Large intestine (tissue), 3 donors: ENCODE measurements around the gene DMRT3. TPM values are rescaled to one million over a fixed set of nuclear protein-coding genes. Genes with fewer than 3 reads are reported as not detected.
"Not testable (repeated sequence)": the region's sequence is repeated elsewhere in the genome, so short reads cannot be mapped to it uniquely, and the experiment has no call there.

Source experiments
- DNase-seq, 2 donors: peaks; one replicate each; pipeline versions ENCODE4 v3.0.0 to v3.0.0-alpha.2; 2013
- H3K27ac ChIP-seq: one replicate; pipeline ENCODE4 v1.5.1; 2013; ENCODE audit warnings: low read length
- H3K27me3 ChIP-seq: 2 replicates; pipeline ENCODE4 v1.6.1; 2013; ENCODE audit warnings: low read length; ENCODE audit not compliant: control insufficient read depth, insufficient read depth
- H3K36me3 ChIP-seq: 2 replicates; pipeline ENCODE4 v1.6.1; 2013; ENCODE audit warnings: low read length; ENCODE audit not compliant: control insufficient read depth, insufficient read depth
- H3K4me1 ChIP-seq: one replicate; pipeline ENCODE4 v1.6.1; 2013; ENCODE audit warnings: low read length; ENCODE audit not compliant: control insufficient read depth, insufficient read depth
- H3K4me3 ChIP-seq: one replicate; pipeline ENCODE4 v1.5.1; 2013; ENCODE audit warnings: low read length
- H3K9me3 ChIP-seq: one replicate; pipeline ENCODE4 v1.6.1; 2013; ENCODE audit warnings: mild to moderate bottlenecking, low read depth, low read length, moderate library complexity; ENCODE audit not compliant: control insufficient read depth
- WGBS: methylation state at CpG from one replicate; pipeline ENCODE4 v1.1.5; 2013; ENCODE audit warnings: low lambda C conversion rate; ENCODE audit not compliant: insufficient coverage; 5-methylcytosine and 5-hydroxymethylcytosine counted together
- polyA plus RNA-seq: library from polyadenylated mRNA; unstranded; fragments of 120-200 nt; gene quantifications from one replicate; pipeline ENCODE4 v1.2.1, GENCODE V29; 2013

The DMRT3 gene
- polyA plus RNA-seq, 1 donor: not detected

GRCh38 chr9:977838-978830 lies 1.7 kb downstream of the DMRT3 start:
- no peak for DNase-seq
- H3K36me3 ChIP-seq: no peaks in the 10 kb centered on the region
- peaks cover 94% of the 10 kb centered on the region for H3K27me3 ChIP-seq
- H3K4me1 ChIP-seq: no peaks in the 10 kb centered on the region
- no peak overlapping the region for H3K4me3 ChIP-seq
- no peak overlapping the region for H3K27ac ChIP-seq
- no CpG with 5 or more reads among the region's 19 CpGs for WGBS
- no peaks in the 10 kb centered on the region for H3K9me3 ChIP-seq

GRCh38 chr9:979983-980382 lies 3.5 kb downstream of the DMRT3 start:
- H3K9me3 ChIP-seq: no peaks in the 10 kb centered on the region
- 0% methylated on average over 1 of the region's 2 CpGs for WGBS
- H3K4me3 ChIP-seq: no peak overlapping the region
- no peak overlapping the region for H3K27ac ChIP-seq
- no peaks in the 10 kb centered on the region for H3K36me3 ChIP-seq
- H3K4me1 ChIP-seq: no peaks in the 10 kb centered on the region
- DNase-seq: no peak
- H3K27me3 ChIP-seq: peaks cover 86% of the 10 kb centered on the region

GRCh38 chr9:980640-981039 lies 4.2 kb downstream of the DMRT3 start:
- WGBS: 17% methylated on average over 1 of the region's 4 CpGs
- Histone ChIP-seq H3K27me3 (peaks cover 81% of the 10 kb centered on the region), H3K4me3 (no peak overlapping the region), H3K27ac (no peak overlapping the region), H3K9me3 (no peaks in the 10 kb centered on the region), H3K36me3 (no peaks in the 10 kb centered on the region), H3K4me1 (no peaks in the 10 kb centered on the region)
- DNase-seq: no peak

- H3K4me3 ChIP-seq: no peak overlapping the region
- H3K4me1 ChIP-seq: no peaks in the 10 kb centered on the region
- WGBS: no CpG with 5 or more reads among the region's 16 CpGs
- DNase-seq: no peak
- H3K27me3 ChIP-seq: peaks cover 81% of the 10 kb centered on the region
- no peaks in the 10 kb centered on the region for H3K36me3 ChIP-seq
- no peaks in the 10 kb centered on the region for H3K9me3 ChIP-seq
- no peak overlapping the region for H3K27ac ChIP-seq
Observed at GRCh38 chr9:981491-981898, 5.0 kb downstream of the DMRT3 start.

GRCh38 chr9:982394-983230 lies 6.2 kb downstream of the DMRT3 start:
- 53% methylated on average over 4 of the region's 15 CpGs for WGBS
- Histone ChIP-seq H3K36me3 (no peaks in the 10 kb centered on the region), H3K27me3 (peaks cover 73% of the 10 kb centered on the region), H3K4me3 (no peak overlapping the region), H3K9me3 (no peaks in the 10 kb centered on the region), H3K4me1 (no peaks in the 10 kb centered on the region), H3K27ac (no peak overlapping the region)
- no peak for DNase-seq

- Histone ChIP-seq H3K4me1 (no peaks in the 10 kb centered on the region), H3K27me3 (peaks cover 17% of the 10 kb centered on the region), H3K36me3 (no peaks in the 10 kb centered on the region), H3K27ac (no peak overlapping the region), H3K9me3 (peaks cover 4% of the 10 kb centered on the region), H3K4me3 (no peak overlapping the region)
- no CpG with 5 or more reads among the region's 4 CpGs for WGBS
- no peak for DNase-seq
Observed at GRCh38 chr9:994005-994404, 17.6 kb downstream of the DMRT3 start.

GRCh38 chr9:995192-995591 lies 18.7 kb downstream of the DMRT3 start:
- DNase-seq: no peak
- no CpG with 5 or more reads among the region's 4 CpGs for WGBS
- H3K27me3 ChIP-seq: peaks cover 10% of the 10 kb centered on the region
- H3K27ac ChIP-seq: no peak overlapping the region
- H3K9me3 ChIP-seq: peaks cover 4% of the 10 kb centered on the region
- no peak overlapping the region for H3K4me3 ChIP-seq
- H3K4me1 ChIP-seq: no peaks in the 10 kb centered on the region
- no peaks in the 10 kb centered on the region for H3K36me3 ChIP-seq

- WGBS: no CpG with 5 or more reads among the region's 3 CpGs
- Histone ChIP-seq H3K36me3 (no peaks in the 10 kb centered on the region), H3K4me1 (no peaks in the 10 kb centered on the region), H3K27ac (no peak overlapping the region), H3K4me3 (no peak overlapping the region), H3K27me3 (peaks cover 4% of the 10 kb centered on the region), H3K9me3 (peaks cover 4% of the 10 kb centered on the region)
- no peak for DNase-seq
Observed at GRCh38 chr9:995781-996180, 19.3 kb downstream of the DMRT3 start.

- H3K36me3 ChIP-seq, H3K27me3 ChIP-seq, H3K9me3 ChIP-seq, DNase-seq, H3K4me3 ChIP-seq, H3K27ac ChIP-seq, H3K4me1 ChIP-seq: not testable (repeated sequence)
- no CpG with 5 or more reads among the region's 55 CpGs for WGBS
Observed at GRCh38 chr9:998299-999110, 22.1 kb downstream of the DMRT3 start.

- peaks cover 3% of the 10 kb centered on the region for H3K27me3 ChIP-seq
- H3K27ac ChIP-seq: no peak overlapping the region
- no peaks in the 10 kb centered on the region for H3K4me1 ChIP-seq
- no CpG with 5 or more reads among the region's 4 CpGs for WGBS
- no peak for DNase-seq
- H3K9me3 ChIP-seq: peaks cover 4% of the 10 kb centered on the region
- no peak overlapping the region for H3K4me3 ChIP-seq
- no peaks in the 10 kb centered on the region for H3K36me3 ChIP-seq
Observed at GRCh38 chr9:1001838-1002237, 25.4 kb downstream of the DMRT3 start.
